Smooth muscle cell (in vitro differentiated cells): ENCODE data around the gene FRY. TPM values are rescaled to one million over a fixed set of nuclear protein-coding genes. Genes with fewer than 3 reads are reported as not detected.

Experiments
- DNase-seq: peaks from one replicate; lab custom pipeline; 2025; ENCODE audit not compliant: unreplicated experiment; lab: John Stamatoyannopoulos, UW
- H2AFZ ChIP-seq: fragments of 200-600 bp; sonication (generic); 2 replicates; pipeline ENCODE4 v1.6.0; 2016; ENCODE audit warnings: antibody characterized with exemption, low read depth, mild to moderate bottlenecking
- H3F3A ChIP-seq: fragments of 200-600 bp; sonication (generic); 2 replicates; pipeline ENCODE4 v1.6.0; 2017; ENCODE audit warnings: antibody characterized with exemption, low read depth
- H3K27ac ChIP-seq: fragments of 200-600 bp; sonication (generic); 2 replicates; pipeline ENCODE4 v1.5.1; 2016; ENCODE audit warnings: low read depth, mild to moderate bottlenecking
- H3K27me3 ChIP-seq: fragments of 200-600 bp; sonication (generic); 2 replicates; pipeline ENCODE4 v1.6.1; 2016; ENCODE audit warnings: low read depth, mild to moderate bottlenecking
- H3K36me3 ChIP-seq: fragments of 200-600 bp; sonication (generic); 2 replicates; pipeline ENCODE4 v1.5.1; 2016; ENCODE audit warnings: low read depth
- H3K4me1 ChIP-seq: fragments of 200-600 bp; sonication (generic); 2 replicates; pipeline ENCODE4 v1.5.1; 2016; ENCODE audit warnings: low read depth
- H3K4me2 ChIP-seq: fragments of 200-600 bp; sonication (generic); 2 replicates; pipeline ENCODE4 v1.6.0; 2016; ENCODE audit warnings: mild to moderate bottlenecking
- H3K4me3 ChIP-seq: fragments of 200-600 bp; sonication (generic); 2 replicates; pipeline ENCODE4 v1.5.1; 2016; ENCODE audit warnings: mild to moderate bottlenecking
- H3K79me2 ChIP-seq: fragments of 200-600 bp; sonication (generic); 2 replicates; pipeline ENCODE4 v1.6.0; 2016; ENCODE audit warnings: low read depth, mild to moderate bottlenecking
- H3K9ac ChIP-seq: fragments of 200-600 bp; sonication (generic); 2 replicates; pipeline ENCODE4 v1.6.0; 2016; ENCODE audit warnings: low read depth
- H3K9me3 ChIP-seq: fragments of 200-600 bp; sonication (generic); replicated peaks from 2 replicates; pipeline ENCODE4 v1.5.1; 2016; ENCODE audit warnings: low read depth
- H4K20me1 ChIP-seq: fragments of 200-600 bp; sonication (generic); 2 replicates; pipeline ENCODE4 v1.6.0; 2016; ENCODE audit warnings: low read depth
- CTCF ChIP-seq: fragments of 200-600 bp; sonication (generic); IDR thresholded peaks from 2 replicates; pipeline ENCODE4 v1.5.1; 2017; ENCODE audit warnings: borderline replicate concordance, mild to moderate bottlenecking, antibody characterized with exemption; ENCODE audit not compliant: insufficient read depth, poor library complexity, severe bottlenecking
- WGBS: methylation state at CpG from one replicate; pipeline ENCODE4 v1.1.7; 2016; ENCODE audit warnings: low lambda C conversion rate; 5-methylcytosine and 5-hydroxymethylcytosine counted together
- polyA plus RNA-seq: library from polyadenylated mRNA; unstranded; fragments of >200 nt; fragmentation: Nextera tagmentation; extraction: Ambion mirVana; gene quantifications from 2 replicates; pipeline ENCODE4 v1.2.1, GENCODE V29; 2016
- total RNA-seq: library from RNA; depleted of rRNA; stranded (reverse); fragments of >200 nt; gene quantifications from 2 replicates; pipeline ENCODE4 v1.2.3, GENCODE V29; 2014

Gene FRY
- total and polyA plus RNA-seq, 2 experiments from 2014 or later: 1.1 to 3.2 TPM

- H3K9ac ChIP-seq: no peak overlapping the region
- H3K9me3 ChIP-seq: no peaks in the 10 kb centered on the region
- no peaks in the 10 kb centered on the region for H3K4me1 ChIP-seq
- no peak for DNase-seq
- H3F3A ChIP-seq: no peaks in the 10 kb centered on the region
- no peaks in the 10 kb centered on the region for H3K79me2 ChIP-seq
- no peak overlapping the region for H3K4me2 ChIP-seq
- no peaks in the 10 kb centered on the region for H3K36me3 ChIP-seq
- no peaks in the 10 kb centered on the region for H3K27me3 ChIP-seq
- H3K27ac ChIP-seq: no peak overlapping the region
- H4K20me1 ChIP-seq: no peaks in the 10 kb centered on the region
- no peak for TF ChIP-seq CTCF
- 87% methylated on average over 3 of the region's 3 CpGs for WGBS
- no peak overlapping the region for H3K4me3 ChIP-seq
- no peak overlapping the region for H2AFZ ChIP-seq
These were observed 94.7 kb downstream of the FRY start for GRCh38 chr13:32126278-32126677.

GRCh38 chr13:32126756-32127155 lies 95.2 kb downstream of the FRY start:
- H3F3A ChIP-seq: no peaks in the 10 kb centered on the region
- H2AFZ ChIP-seq: no peak overlapping the region
- H3K4me1 ChIP-seq: no peaks in the 10 kb centered on the region
- no peak overlapping the region for H3K9ac ChIP-seq
- H3K4me3 ChIP-seq: no peak overlapping the region
- no peaks in the 10 kb centered on the region for H3K36me3 ChIP-seq
- H3K4me2 ChIP-seq: no peak overlapping the region
- H4K20me1 ChIP-seq: no peaks in the 10 kb centered on the region
- no peak overlapping the region for H3K27ac ChIP-seq
- H3K9me3 ChIP-seq: no peaks in the 10 kb centered on the region
- no peaks in the 10 kb centered on the region for H3K27me3 ChIP-seq
- TF ChIP-seq CTCF: no peak
- DNase-seq: no peak
- H3K79me2 ChIP-seq: no peaks in the 10 kb centered on the region

DNA sequence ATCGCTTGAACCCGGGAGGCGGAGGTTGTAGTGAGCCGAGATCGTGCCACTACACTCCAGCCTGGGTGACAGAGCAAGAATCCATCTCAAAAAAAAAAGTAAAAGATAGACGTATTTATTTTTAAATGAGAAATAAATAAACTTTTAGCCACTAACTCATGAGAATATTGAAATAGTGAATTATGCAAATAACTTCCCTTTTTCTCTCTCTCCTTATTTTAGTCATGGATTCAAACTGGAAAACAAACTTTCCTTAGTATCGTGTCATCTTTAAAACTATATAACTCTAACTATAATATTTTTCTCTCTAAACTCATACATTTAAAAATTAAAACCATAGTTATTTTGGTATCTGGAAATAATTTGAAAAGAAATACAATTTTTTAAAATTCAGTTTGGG lies 96.1 kb downstream of the FRY start:
- H3K9ac ChIP-seq: no peak overlapping the region
- 99% methylated on average over 7 of the region's 7 CpGs for WGBS
- H3K27ac ChIP-seq: no peak overlapping the region

More for the DNA sequence above, 96.1 kb downstream of the FRY start:
- Histone ChIP-seq H3K9me3 (no peaks in the 10 kb centered on the region), H3F3A (no peaks in the 10 kb centered on the region), H3K4me3 (no peak overlapping the region), H4K20me1 (no peaks in the 10 kb centered on the region), H3K4me1 (no peaks in the 10 kb centered on the region), H3K79me2 (no peaks in the 10 kb centered on the region), H3K36me3 (no peaks in the 10 kb centered on the region), H3K27me3 (no peaks in the 10 kb centered on the region), H3K4me2 (no peak overlapping the region), H2AFZ (no peak overlapping the region)
- TF ChIP-seq CTCF: no peak
- no peak for DNase-seq
